ENCODE measurements around the gene TP53AIP1.
"Not testable (repeated sequence)": the region's sequence is repeated elsewhere in the genome, so short reads cannot be mapped to it uniquely, and the experiment has no call there.

TP53AIP1 gene

GRCh38 chr11:128926000-128926399 is 16.7 kb downstream of the TP53AIP1 start:
- DNase-seq (ENCODE audit: low read depth in 2 of 2): no peak

- DNase-seq (ENCODE audit: low read depth in 2 of 2): no peak
Observed at GRCh38 chr11:128925250-128925600, 17.4 kb downstream of the TP53AIP1 start.

- DNase-seq (ENCODE audit: low read depth in 2 of 2): no peak
Observed at GRCh38 chr11:128924510-128925249, 18.0 kb downstream of the TP53AIP1 start.

GRCh38 chr11:128924104-128924503 is 18.6 kb downstream of the TP53AIP1 start:
- no peak for DNase-seq (ENCODE audit: low read depth in 2 of 2)

GRCh38 chr11:128921793-128922192 is 20.9 kb downstream of the TP53AIP1 start:
- DNase-seq (ENCODE audit: low read depth in 2 of 2): no peak

GRCh38 chr11:128920666-128921065 is 22.0 kb downstream of the TP53AIP1 start:
- DNase-seq (ENCODE audit: low read depth in 2 of 2): no peak

- not testable (repeated sequence) for DNase-seq (ENCODE audit: low read depth in 2 of 2)
Observed at GRCh38 chr11:128919635-128920034, 23.0 kb downstream of the TP53AIP1 start.

- no peak for DNase-seq (ENCODE audit: low read depth in 2 of 2)
Observed at GRCh38 chr11:128919216-128919615, 23.5 kb downstream of the TP53AIP1 start.

GRCh38 chr11:128917144-128917724 is 25.4 kb downstream of the TP53AIP1 start:
- DNase-seq (ENCODE audit: low read depth in 2 of 2): no peak

- no peak for DNase-seq (ENCODE audit: low read depth in 2 of 2)
Observed at GRCh38 chr11:128916681-128917080, 26.0 kb downstream of the TP53AIP1 start.

- no peak for DNase-seq (ENCODE audit: low read depth in 2 of 2)
Observed at GRCh38 chr11:128916037-128916572, 26.6 kb downstream of the TP53AIP1 start.

GRCh38 chr11:128915149-128915521 is 27.5 kb downstream of the TP53AIP1 start:
- no peak for DNase-seq (ENCODE audit: low read depth in 2 of 2)

- DNase-seq (ENCODE audit: low read depth in 2 of 2): no peak
Observed at GRCh38 chr11:128914216-128915148, 28.2 kb downstream of the TP53AIP1 start.

GRCh38 chr11:128913806-128914205 is 28.9 kb downstream of the TP53AIP1 start:
- DNase-seq (ENCODE audit: low read depth in 2 of 2): no peak

- no peak for DNase-seq (ENCODE audit: low read depth in 2 of 2)
Observed at GRCh38 chr11:128911701-128912100, 31.0 kb downstream of the TP53AIP1 start.

GRCh38 chr11:128911239-128911638 is 31.4 kb downstream of the TP53AIP1 start:
- DNase-seq (ENCODE audit: low read depth in 2 of 2): no peak

- DNase-seq (ENCODE audit: low read depth in 2 of 2): no peak
Observed at GRCh38 chr11:128910576-128910975, 32.1 kb downstream of the TP53AIP1 start.

- no peak for DNase-seq (ENCODE audit: low read depth in 2 of 2)
Observed at GRCh38 chr11:128909438-128910125, 33.1 kb downstream of the TP53AIP1 start.

- DNase-seq (ENCODE audit: low read depth in 2 of 2): no peak
Observed at GRCh38 chr11:128908391-128909246, 34.1 kb downstream of the TP53AIP1 start.

GRCh38 chr11:128907585-128907984 is 35.1 kb downstream of the TP53AIP1 start:
- no peak for DNase-seq (ENCODE audit: low read depth in 2 of 2)

Data from activated CD8-positive, alpha-beta memory T cell treated with anti-CD3 and anti-CD28 coated beads for 4 hours (primary cell).